ENCODE results near the gene HRAS.

The HRAS gene

DNA sequence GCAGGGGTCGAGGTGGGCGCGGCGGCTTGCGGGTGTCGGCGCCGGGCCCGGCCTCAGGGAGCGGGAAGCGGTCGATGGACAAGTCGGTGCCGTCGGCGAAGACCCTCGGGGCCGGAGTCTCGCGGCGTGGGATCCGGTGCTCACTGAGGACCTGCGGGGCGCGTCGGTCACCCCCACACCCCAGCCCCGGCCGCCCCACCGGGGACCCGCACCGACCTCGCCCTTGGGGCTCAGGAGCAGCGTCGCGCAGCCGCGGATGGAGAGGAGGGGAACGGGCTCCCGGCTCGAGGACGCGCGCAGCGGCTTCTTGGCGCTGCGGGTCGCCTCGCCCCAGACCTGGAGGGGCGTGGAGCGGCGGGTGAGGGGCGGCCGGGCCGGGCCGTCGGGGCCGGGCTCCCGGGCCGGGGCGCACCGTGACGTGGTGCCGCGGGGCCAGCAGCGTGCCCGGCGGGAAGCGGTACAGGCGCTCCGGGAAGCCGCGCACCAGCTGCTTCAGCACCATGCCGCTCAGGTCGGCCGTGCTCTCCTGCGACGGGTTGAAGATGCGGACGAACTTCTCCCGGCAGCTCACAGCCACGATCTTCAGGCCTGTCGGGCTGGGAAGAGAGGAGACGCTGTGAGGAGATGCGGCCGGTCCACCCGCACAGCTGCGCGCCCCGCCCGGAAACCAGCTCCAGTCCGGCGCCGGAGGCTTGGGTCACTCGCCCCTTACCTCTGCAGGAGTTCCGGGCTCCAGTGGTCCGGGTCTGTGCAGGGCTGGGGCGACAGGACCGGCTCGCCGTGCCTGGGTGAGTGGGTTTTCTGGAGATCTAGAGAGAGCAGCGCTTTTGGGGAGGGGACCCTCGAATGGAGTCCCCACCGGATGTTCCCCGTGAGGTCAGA is 20.6 kb upstream of the HRAS start:
- H3K4me3 ChIP-seq (ENCODE audit: low read length): no peak overlapping the region
- no peak for DNase-seq (ENCODE audit: low read depth, low spot score)

DNA sequence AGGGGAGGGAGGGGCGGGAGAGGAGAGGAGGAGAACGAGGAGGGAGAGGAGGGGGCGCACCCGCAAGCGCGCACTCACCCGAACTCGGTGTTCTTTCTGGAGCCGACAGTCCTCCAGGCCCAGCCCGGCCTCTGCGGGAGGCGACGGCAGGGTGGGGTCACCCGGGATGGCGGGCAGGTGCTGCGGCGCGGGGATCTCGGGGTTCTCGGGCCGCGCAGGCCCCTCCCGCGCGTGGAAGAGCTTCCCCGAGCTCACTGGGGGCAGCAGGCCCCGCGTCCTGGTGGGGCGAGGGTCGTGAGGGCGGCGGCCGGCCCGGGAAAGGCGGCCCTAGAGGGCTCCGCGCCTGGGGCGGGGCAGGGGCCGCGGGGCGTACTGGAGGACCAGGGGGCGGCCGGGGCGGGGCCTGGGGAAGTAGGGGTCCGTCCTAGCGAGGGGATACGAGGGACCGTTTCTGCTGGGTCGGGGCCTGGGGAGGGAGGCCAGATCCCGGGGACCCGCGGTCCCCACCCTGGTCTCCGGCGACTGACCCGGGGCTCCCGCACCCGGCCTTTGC is 19.9 kb upstream of the HRAS start:
- peak overlapping the region; percentile 48 for H3K4me3 ChIP-seq (ENCODE audit: low read length)
- no peak for DNase-seq (ENCODE audit: low read depth, low spot score)

DNA sequence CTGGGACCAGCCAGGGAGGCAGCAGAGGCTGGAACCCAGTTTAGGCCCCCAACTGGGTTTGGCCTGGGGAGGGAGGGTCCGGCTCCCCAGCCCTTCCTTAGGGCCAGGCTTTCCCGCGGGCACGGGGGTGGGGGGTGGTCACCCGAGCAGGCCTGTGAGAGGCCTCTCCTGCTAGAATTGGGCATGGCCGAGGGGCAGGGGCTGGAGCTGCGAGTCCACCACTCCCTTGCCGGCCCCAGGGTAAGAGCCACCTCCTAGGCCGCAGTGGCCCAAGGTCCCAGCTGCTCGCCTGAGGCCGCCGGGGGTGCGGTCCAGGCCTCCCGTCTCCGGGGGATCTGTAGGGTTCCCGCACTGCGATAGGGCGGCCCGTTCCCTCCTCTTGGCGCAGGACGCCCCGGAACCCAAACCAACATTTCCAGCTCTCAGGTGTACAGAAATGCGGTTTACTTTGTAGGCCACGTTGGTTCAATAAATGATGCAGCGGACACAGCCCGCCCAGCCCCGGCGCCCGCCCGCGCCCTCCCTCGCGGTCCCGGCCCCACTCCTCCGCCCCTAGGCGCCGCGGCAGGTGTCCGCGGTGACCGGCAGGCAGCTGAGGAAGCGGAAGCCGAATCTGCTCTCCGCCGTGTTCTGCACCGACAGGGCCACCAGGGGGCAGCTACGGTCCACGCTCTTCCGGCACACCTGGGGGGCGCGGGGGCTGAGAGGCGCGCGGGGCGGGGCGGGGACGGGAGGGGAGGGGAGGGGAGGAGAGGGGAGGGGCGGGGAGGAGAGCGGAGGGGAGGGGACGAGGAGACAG is 19.3 kb upstream of the HRAS start:
- peak; percentile 79 for DNase-seq (ENCODE audit: low read depth, low spot score)
- H3K4me3 ChIP-seq (ENCODE audit: low read length): peak overlapping the region; percentile 48

DNA sequence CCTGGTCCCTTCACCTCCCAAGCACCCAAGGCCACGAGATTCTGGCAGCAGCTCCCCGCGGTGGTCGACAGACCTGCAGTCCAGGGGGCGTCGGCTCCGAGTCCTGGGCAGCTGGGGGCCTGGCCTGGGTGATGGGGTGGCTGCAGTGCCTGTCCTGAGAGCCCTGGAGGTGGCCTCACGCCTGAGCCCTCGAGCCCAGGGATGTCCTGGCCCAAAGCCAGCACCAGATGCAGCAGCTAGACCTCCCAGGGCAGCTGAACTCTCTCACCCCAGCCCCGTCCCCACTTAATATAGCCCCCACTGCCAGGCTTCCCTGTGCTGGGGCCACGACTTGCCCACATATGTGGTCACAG is 18.6 kb upstream of the HRAS start:
- DNase-seq (ENCODE audit: low read depth, low spot score): no peak
- H3K4me3 ChIP-seq (ENCODE audit: low read length): no peak overlapping the region

DNA sequence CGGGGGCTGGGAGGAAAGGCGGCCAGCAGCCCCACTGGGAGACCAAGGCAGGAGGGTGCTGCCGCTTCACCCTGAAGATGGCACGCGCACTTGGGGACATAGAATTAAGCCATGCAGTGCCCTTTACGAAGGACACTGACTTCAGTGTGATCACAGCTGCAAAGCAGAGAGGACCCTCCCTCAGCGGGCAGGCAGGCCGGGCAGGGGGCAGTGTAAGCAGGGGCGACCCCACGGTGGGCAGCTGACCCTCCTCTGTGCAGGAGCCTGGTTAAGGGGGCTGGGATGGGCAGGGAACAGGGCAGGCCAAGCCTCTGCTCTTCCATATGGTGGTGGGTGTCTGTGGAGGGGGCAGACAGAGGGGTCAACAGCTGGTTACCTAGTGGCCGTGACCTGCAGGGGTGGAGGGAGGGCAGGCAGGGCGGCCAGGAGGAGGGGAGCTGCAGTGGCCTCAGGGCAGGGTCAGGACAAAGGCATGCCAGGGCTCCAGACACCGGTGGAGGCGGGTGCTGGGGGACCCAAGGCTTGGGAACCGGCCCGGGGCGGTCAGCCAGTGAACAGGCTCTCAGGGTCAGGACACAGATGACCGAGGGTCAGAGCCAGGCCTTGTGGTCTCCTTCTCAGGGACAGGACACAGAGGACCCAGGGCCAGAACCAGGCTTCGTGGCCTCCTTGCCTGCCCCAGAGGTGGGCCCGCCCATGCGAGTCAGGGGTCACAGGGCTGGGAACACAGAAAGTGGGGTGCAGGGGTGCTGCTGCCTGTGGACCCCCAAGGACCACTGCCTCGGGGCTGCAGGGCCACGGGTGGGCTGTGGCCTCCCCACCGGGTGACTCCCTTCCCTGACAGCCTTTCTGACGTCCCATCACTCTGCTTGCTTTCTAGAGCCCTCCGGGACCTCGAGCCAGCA is 18.0 kb upstream of the HRAS start:
- no peak for DNase-seq (ENCODE audit: low read depth, low spot score)
- no peak overlapping the region for H3K4me3 ChIP-seq (ENCODE audit: low read length)

DNA sequence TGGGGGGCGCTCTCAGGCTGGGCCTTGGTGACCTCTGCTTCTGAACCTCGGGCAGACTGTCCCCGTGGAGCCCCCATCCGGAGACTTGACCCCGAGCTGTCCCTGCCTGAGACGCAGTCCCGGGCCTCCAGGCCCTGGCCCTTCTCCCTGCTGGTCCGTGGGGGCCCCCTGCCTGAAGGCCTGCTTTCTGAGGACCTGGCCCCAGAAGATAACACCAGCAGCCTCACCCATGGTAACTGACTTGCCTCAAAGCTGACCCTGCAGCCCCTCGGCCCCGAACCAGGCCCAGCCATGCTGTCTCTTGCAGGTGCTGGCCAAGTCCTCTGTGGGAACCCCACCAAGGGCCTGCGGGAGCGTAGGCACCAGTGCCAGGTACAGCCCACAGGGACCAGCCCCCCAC is 16.2 kb upstream of the HRAS start:
- DNase-seq (ENCODE audit: low read depth, low spot score): no peak

DNA sequence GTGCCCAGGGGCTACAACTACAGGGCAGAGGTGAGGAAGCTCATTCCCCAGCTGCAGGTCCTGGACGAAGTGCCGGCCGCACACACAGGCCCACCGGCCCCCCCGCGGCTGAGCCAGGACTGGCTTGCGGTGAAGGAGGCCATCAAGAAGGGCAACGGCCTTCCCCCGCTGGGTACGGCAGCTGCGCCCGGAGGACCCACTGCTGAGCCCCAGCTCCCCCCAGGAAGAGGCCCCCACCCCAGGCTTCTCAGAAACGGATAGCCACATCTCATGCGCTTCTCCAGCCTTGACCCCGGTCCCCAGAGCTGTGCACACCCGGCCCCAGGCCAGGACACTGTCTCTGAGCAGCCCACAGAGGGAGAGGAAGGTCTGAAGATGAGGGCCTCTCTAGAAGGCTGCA is 15.8 kb upstream of the HRAS start:
- no peak for DNase-seq (ENCODE audit: low read depth, low spot score)
- no peak overlapping the region for H3K4me3 ChIP-seq (ENCODE audit: low read length)

More for the DNA sequence above, 16.2 kb upstream of the HRAS start:
- H3K4me3 ChIP-seq (ENCODE audit: low read length): no peak overlapping the region

DNA sequence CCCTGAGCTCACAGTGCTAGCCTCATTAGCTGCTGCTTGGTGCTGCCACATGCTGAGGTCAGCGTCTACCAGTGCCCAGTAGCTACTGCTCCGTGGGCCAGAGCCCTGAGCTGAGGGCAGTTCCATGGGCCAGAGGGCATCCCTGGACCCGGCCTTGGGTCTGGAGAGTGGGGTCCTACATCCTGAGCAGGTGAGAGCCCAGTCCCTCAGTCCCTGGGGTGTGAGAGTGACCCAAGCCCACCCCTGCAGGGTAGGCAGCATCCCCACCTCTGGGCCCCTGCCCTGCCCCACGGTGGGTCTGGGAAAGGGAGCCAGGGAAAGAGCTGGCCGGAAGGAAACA is 15.3 kb upstream of the HRAS start:
- DNase-seq (ENCODE audit: low read depth, low spot score): no peak
- H3K4me3 ChIP-seq (ENCODE audit: low read length): no peak overlapping the region

DNA sequence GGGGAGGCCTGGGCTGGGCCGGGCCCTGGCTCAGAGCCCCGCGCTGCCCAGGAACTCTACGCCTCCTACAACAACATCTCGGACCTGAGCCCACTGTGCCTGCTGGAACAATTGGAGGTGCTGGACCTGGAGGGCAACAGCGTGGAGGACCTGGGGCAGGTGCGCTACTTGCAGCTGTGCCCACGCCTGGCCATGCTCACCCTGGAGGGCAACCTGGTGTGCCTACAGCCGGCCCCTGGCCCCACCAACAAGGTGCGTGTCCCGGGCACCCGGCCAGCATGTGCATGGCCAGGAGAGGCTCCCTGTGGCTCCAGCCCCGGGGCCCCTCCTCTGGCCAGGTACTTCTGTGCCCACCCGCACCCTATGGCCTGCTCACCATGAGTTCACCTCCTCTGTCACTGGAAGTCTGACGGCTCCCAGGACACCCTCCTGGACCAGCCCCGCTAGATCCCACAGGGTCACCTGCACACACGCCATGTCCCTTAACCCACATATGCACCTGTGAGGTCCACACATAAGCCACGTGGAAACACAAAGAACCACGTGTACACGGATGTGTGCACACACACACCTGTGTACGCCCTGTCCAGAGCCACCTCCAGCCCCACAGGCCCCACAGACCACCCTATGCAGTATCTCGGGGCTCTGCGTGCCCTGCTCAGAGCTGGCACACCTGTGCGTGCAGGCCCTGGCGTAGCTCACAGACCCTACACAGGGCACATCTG is 14.8 kb upstream of the HRAS start:
- no peak overlapping the region for H3K4me3 ChIP-seq (ENCODE audit: low read length)
- DNase-seq (ENCODE audit: low read depth, low spot score): no peak

DNA sequence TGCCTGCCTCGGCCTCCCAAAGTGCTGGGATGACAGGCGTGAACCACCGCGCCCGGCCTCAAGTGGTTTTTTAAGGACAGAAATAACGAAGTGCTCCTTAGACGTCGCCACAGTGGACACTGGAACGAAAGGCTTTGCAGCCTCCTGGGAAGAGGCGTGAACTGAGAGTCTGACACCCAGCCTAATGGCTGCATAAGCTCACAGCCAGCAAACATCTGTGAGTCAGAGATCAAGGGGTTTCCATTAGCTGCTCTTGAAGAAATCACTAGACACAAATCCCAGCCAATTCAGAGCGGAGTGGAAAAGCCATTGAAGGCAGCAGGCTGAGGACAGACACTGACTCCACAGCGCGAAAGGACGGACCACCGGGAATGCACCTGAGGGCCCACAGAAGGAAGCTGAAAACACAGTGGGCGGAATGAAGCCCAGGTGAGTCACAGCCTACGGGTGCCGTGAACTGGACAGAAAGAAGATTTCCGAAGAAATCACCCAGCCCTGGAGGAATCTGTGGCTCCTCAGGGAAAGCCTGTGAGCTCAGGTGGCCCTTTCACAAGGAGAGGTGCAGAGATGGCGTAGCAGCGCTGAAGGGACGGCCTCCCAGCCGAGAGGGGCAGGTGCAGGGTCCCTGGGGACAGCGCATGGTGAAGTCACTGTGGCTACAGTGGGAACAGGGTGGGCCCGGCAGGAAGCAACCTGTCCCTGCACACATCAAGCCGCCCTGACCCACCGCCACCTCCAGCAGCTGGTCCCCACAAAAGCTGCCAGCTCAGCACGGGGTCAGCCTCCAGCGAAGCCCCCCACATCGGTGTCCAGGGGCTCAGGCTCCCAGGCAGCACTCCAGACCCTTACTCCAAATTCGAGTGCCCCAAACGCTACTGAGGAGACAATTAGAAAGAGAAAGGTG is 13.6 kb upstream of the HRAS start:
- H3K4me3 ChIP-seq (ENCODE audit: low read length): no peak overlapping the region
- DNase-seq (ENCODE audit: low read depth, low spot score): no peak

DNA sequence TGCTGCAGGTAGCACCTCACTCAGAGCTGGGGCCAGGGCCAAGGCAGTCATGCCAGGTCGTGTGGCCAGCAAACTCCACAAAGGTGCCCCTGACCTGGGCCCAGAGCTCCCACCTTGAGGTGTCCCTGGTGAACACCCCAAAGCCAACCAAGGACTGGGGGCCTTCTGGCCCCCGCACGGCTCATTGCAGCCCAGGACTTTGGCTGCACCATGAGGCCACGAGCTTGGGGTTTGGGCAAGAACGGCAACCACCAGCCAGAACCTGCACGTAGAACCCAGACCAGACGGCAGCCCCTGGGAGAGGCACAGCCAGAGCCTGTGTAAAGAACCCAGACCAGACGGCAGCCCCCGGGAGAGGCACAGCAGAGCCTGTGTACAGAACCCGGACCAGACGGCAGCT is 9.8 kb upstream of the HRAS start:
- H3K4me3 ChIP-seq (ENCODE audit: low read length): no peak overlapping the region
- DNase-seq (ENCODE audit: low read depth, low spot score): no peak

DNA sequence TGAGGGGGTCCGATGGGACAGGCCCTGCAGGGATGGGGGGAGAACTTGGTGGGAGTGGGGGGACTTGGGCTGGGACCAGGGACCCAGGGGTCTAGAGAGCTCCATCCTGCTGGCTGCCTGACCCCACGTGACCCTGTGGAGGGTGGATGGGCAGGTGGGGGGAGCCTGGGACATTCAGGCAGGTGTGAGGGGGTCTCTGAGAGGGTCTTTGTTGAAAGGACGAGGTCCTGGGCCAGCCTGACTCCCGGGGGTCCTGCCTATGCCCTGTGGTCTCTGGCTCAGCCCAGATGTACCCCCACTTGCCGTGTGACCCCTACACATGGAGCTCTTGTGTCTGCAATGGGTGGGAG is 9.4 kb upstream of the HRAS start:
- no peak for DNase-seq (ENCODE audit: low read depth, low spot score)
- H3K4me3 ChIP-seq (ENCODE audit: low read length): no peak overlapping the region

DNA sequence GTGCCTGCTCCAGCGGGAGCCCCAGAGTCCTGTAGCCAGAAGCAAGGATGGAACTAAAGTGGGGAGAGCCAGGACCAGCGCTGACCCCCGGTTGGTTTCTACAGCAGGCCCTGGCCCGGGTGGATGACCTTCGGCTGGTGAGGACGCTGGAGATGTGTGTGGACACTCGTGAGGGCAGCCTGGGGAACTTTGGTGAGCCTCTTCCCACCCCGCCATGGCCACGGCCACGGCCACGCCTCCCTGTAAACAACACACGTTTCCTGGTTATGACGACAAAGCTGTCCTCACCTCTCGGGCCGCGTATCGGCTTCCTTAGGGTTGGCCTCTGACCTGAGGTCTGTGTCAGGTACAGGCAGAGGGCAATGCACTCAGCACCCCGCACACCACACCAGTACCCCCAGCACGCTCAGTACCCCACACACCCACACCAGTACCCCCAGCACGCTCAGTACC is 6.1 kb upstream of the HRAS start:
- no peak overlapping the region for H3K4me3 ChIP-seq (ENCODE audit: low read length)
- DNase-seq (ENCODE audit: low read depth, low spot score): no peak

DNA sequence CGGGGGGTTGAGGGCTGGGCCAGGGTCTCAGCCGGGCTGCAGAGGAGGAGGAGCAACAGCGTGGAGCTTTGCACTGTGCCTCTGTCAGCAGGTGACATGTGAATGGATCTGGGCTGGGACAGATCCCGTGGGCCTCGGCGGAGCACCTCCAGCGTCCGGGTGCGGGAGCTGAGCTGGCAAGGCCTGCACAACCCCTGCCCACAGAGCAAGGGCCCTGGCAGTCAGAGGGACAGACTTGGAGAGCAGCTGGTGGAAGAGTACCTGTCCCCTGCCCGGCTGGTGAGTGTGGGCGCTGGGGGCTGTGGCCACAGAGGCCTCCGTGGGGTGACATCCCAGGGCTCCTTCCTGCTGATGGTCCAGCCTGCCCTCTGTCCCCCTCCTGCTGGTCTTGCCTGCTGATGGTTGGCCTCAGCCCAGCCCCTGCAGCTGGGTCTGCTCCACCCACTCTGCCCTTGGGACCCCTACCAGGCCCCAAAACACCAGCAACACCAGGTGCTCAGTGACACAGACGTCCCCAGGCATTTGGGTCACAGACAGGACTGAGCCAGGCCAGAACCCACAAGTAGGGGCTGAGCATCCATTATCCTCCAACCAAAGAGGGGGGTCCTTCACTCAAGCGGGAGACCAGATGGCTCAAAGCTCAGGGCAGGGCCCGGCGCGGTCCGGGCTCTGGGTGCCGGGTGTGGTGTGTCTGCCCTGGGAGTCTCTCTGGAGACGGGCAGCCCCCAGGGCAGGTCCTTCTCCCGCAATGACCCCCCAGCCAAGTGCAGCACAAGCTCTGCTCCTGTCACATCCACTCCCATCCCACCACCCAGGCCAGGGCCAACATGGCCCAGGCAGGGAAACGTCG is 5.4 kb upstream of the HRAS start:
- no peak overlapping the region for H3K4me3 ChIP-seq (ENCODE audit: low read length)
- no peak for DNase-seq (ENCODE audit: low read depth, low spot score)

DNA sequence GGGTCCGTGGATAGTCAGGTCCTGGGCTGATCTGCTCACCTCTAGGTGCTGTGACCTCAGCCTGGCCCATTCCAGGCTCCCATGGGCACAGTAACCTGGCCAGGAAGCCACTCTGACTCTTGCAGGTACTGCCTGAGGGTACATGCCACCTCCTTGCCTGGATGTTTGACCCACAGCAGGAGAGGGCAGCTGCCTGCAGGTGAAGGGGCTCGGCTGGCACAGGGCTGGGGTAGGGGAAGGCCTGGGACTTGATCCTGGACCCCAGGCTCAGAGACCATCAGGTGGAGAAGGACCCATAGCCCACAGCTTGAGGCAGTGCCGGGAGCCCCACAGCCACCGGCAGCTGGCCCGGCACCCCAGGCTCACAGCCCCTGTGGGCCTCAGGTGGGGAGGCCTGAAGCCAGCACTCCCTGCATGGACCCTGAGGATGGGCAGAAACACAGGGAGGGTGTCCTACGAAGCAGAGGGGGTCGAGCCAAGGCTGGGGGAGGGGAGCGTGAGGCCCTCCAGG is 4.7 kb upstream of the HRAS start:
- H3K4me3 ChIP-seq (ENCODE audit: low read length): no peak overlapping the region
- no peak for DNase-seq (ENCODE audit: low read depth, low spot score)

DNA sequence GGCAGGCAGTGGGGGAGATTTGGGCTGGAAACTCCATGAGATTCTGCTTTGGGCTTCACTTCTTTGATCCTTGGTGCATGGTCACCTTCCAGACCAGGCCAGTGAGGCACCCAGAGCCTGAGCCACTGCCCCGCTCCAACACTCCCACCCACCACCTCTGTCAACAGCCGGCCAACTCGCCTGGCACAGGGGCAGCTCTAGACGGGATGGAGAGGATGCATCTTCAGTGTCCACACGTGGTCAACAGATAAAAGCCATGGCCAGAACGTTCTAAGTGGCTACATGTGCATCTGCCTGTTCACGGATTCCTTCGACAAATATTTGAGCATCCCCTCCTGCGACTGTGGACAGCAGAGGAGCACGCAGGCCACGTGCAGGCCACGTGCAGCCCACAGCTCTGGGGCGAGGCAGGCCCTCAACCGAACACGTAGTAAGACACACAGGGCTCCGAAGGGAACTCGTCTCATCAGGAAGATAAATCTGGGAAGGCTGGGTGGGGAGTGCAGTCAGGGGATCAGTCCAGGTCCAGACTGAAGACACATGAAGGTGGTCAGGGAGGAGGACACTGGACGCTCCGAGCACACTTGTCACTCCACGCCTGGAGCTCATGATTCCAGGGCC is 3.2 kb upstream of the HRAS start:
- no peak for DNase-seq (ENCODE audit: low read depth, low spot score)
- no peak overlapping the region for H3K4me3 ChIP-seq (ENCODE audit: low read length)

Data from Jurkat, Clone E6-1 (cell line).